ENCODE measurements around the gene CDC42BPB.

CDC42BPB gene

GRCh38 chr14:102891556-102891955 is 165.8 kb downstream of the CDC42BPB start (continued):
- no peak for TF ChIP-seq ZBTB49 (tag by site-specific recombination; IDR thresholded peaks at IDR 0.05; ENCODE audit: low read depth)
- no peak for TF ChIP-seq SP2 (tag by site-specific recombination; IDR thresholded peaks at IDR 0.05)
- no peak for TF ChIP-seq ZIC2 (tag by site-specific recombination; IDR thresholded peaks at IDR 0.05)
- TF ChIP-seq ZNF692 (tag by site-specific recombination; IDR thresholded peaks at IDR 0.05): no peak
- TF ChIP-seq PRDM1 (tag by site-specific recombination; IDR thresholded peaks at IDR 0.05): no peak
- TF ChIP-seq ZFHX2 (tag by site-specific recombination; conservative IDR thresholded peaks at IDR 0.05): no peak
- TF ChIP-seq ZNF843 (tag by site-specific recombination; IDR thresholded peaks at IDR 0.05): no peak
- TF ChIP-seq TRIM28 (IDR thresholded peaks at IDR 0.05; ENCODE audit: borderline replicate concordance, low read length): no peak
- TF ChIP-seq ZFP69B (tag by site-specific recombination; IDR thresholded peaks at IDR 0.05): no peak
- TF ChIP-seq ZNF501 (tag by site-specific recombination; IDR thresholded peaks at IDR 0.05): no peak
- TF ChIP-seq ZBTB7A (tag by site-specific recombination; IDR thresholded peaks at IDR 0.05; ENCODE audit: low read depth): no peak
- no peak for TF ChIP-seq REPIN1 (tag by site-specific recombination; IDR thresholded peaks at IDR 0.05; ENCODE audit: low read depth)
- TF ChIP-seq ZNF311 (tag by site-specific recombination; IDR thresholded peaks at IDR 0.05; ENCODE audit: borderline replicate concordance): no peak
- TF ChIP-seq ZNF530 (tag by site-specific recombination; IDR thresholded peaks at IDR 0.05; ENCODE audit: low read depth): no peak

GRCh38 chr14:102891111-102891510 is 166.2 kb downstream of the CDC42BPB start:
- no peak overlapping the region for H3K4me3 ChIP-seq (ENCODE audit: low read depth, low read length)
- H3K9me3 ChIP-seq (ENCODE audit: control insufficient read depth, insufficient read depth, low read depth, low read length): no peaks in the 10 kb centered on the region
- no peaks in the 10 kb centered on the region for H3K4me1 ChIP-seq (ENCODE audit: control insufficient read depth, insufficient read depth, low read length)
- ChIA-PET POLR2A (no interaction called here), CTCF (no interaction called here)
- H3K27ac ChIP-seq (ENCODE audit: extremely low read depth, low read depth, low read length): no peak overlapping the region
- no peak for TF ChIP-seq ZBTB1 (tag by site-specific recombination; IDR thresholded peaks at IDR 0.05)
- TF ChIP-seq ZNF48 (tag by site-specific recombination; IDR thresholded peaks at IDR 0.05): no peak
- TF ChIP-seq PRDM4 (tag by site-specific recombination; IDR thresholded peaks at IDR 0.05): no peak
- no peak for TF ChIP-seq ZNF776 (tag by site-specific recombination; IDR thresholded peaks at IDR 0.05; ENCODE audit: borderline replicate concordance)
- no peak for TF ChIP-seq ZFHX2 (tag by site-specific recombination; conservative IDR thresholded peaks at IDR 0.05)
- TF ChIP-seq ZNF121 (tag by site-specific recombination; IDR thresholded peaks at IDR 0.05): no peak
- no peak for TF ChIP-seq ZBTB17 (tag by site-specific recombination; IDR thresholded peaks at IDR 0.05)
- TF ChIP-seq ZNF292 (tag by site-specific recombination; IDR thresholded peaks at IDR 0.05; ENCODE audit: borderline replicate concordance, low read depth): no peak
- no peak for TF ChIP-seq ZNF19 (tag by site-specific recombination; IDR thresholded peaks at IDR 0.05; ENCODE audit: low read depth)
- no peak for TF ChIP-seq ZNF214 (tag by site-specific recombination; IDR thresholded peaks at IDR 0.05; ENCODE audit: borderline replicate concordance)
- TF ChIP-seq ZNF398 (tag by site-specific recombination; IDR thresholded peaks at IDR 0.05): no peak
- TF ChIP-seq REPIN1 (tag by site-specific recombination; IDR thresholded peaks at IDR 0.05; ENCODE audit: low read depth): no peak
- no peak for TF ChIP-seq ZNF501 (tag by site-specific recombination; IDR thresholded peaks at IDR 0.05)
- TF ChIP-seq ZNF785 (tag by site-specific recombination; IDR thresholded peaks at IDR 0.05): no peak
- peaks cover 0 to 64% of the 10 kb centered on the region in 2 experiments; a peak in 2 of 3 replicates for H3K36me3 ChIP-seq (ENCODE audit: control insufficient read depth in 2 of 2, insufficient read depth in 1 of 2, low read length in 2 of 2)
